DND-41 (cell line): ENCODE results near the gene SH2D4B.

Experiments
- ATAC-seq: fragments of 200-7000 bp; cut with Tn5 transposase; 3 replicates; pipeline ENCODE4 v1.9.1; 2021; ENCODE audit warnings: low read depth; ENCODE audit not compliant: insufficient read depth
- DNase-seq: peaks from one replicate; pipeline ENCODE4 v3.0.0-alpha.2; 2020
- H2AFZ ChIP-seq: 2 replicates; pipeline ENCODE4 v1.6.0; 2012; ENCODE audit warnings: low read depth, low read length
- H3K27ac ChIP-seq: 2 replicates; pipeline ENCODE4 v1.5.1; 2012; ENCODE audit warnings: low read length, inconsistent platforms
- H3K27me3 ChIP-seq: fragments of 200-600 bp; sonication (generic); 2 replicates; pipeline ENCODE4 v1.6.0; 2012; ENCODE audit warnings: low read length, mild to moderate bottlenecking, inconsistent platforms; ENCODE audit not compliant: insufficient read depth, poor library complexity
- H3K36me3 ChIP-seq: 2 replicates; pipeline ENCODE4 v1.5.1; 2012; ENCODE audit warnings: low read length, inconsistent platforms; ENCODE audit not compliant: insufficient read depth
- H3K4me1 ChIP-seq: 2 replicates; pipeline ENCODE4 v1.5.1; 2012; ENCODE audit warnings: mild to moderate bottlenecking, low read length; ENCODE audit not compliant: insufficient read depth
- H3K4me2 ChIP-seq: 2 replicates; pipeline ENCODE4 v1.6.0; 2012; ENCODE audit warnings: mild to moderate bottlenecking, moderate library complexity, low read length, inconsistent platforms; ENCODE audit not compliant: insufficient read depth
- H3K4me3 ChIP-seq, 2 experiments: fragments of 200-600 bp in 1 of 2; shearing (Covaris generic) in 1 of 2; 2 replicates each; pipeline ENCODE4 v1.5.1; 2012 to 2016; ENCODE audit warnings: inconsistent platforms in 2 of 2, low read length in 2 of 2, mild to moderate bottlenecking in 2 of 2, low read depth in 1 of 2, moderate library complexity in 1 of 2
- H3K79me2 ChIP-seq: 2 replicates; pipeline ENCODE4 v1.6.0; 2012; ENCODE audit warnings: low read length, inconsistent platforms; ENCODE audit not compliant: insufficient read depth
- H3K9ac ChIP-seq: 2 replicates; pipeline ENCODE4 v1.6.0; 2012; ENCODE audit warnings: low read depth, mild to moderate bottlenecking, inconsistent platforms, low read length, moderate library complexity
- H3K9me3 ChIP-seq: 2 replicates; pipeline ENCODE4 v1.5.1; 2012; ENCODE audit warnings: low read length, moderate library complexity, mild to moderate bottlenecking, inconsistent platforms; ENCODE audit not compliant: insufficient read depth, severe bottlenecking
- H4K20me1 ChIP-seq: 2 replicates; pipeline ENCODE4 v1.6.0; 2012; ENCODE audit warnings: low read length; ENCODE audit not compliant: insufficient read depth
- CTCF ChIP-seq: IDR thresholded peaks from 2 replicates; pipeline ENCODE4 v1.5.1; 2012; ENCODE audit warnings: borderline replicate concordance, low read length, moderate library complexity, mild to moderate bottlenecking; ENCODE audit not compliant: poor library complexity, severe bottlenecking; ENCODE audit errors: extremely low read depth
- EZH2 ChIP-seq: IDR thresholded peaks from 3 replicates; pipeline ENCODE4 v1.6.1; 2012; ENCODE audit warnings: borderline replicate concordance, low read depth, mild to moderate bottlenecking, moderate library complexity, low read length, inconsistent platforms; ENCODE audit not compliant: severe bottlenecking

SH2D4B gene

GRCh38 chr10:80501913-80502521 lies 35.7 kb upstream of the SH2D4B start:
- H3K4me3 ChIP-seq = no peak overlapping the region
- no peak overlapping the region for H3K27ac ChIP-seq
- H3K4me2 ChIP-seq = no peak overlapping the region
- peaks cover 47% of the 10 kb centered on the region for H4K20me1 ChIP-seq
- H3K79me2 ChIP-seq = peaks cover 12% of the 10 kb centered on the region
- TF ChIP-seq CTCF (no peak), EZH2 (no peak)
- no peaks in the 10 kb centered on the region for H3K4me1 ChIP-seq
- H3K36me3 ChIP-seq = peaks cover 7% of the 10 kb centered on the region; the same call in 1 of the 2 replicates
- H3K9me3 ChIP-seq = no peaks in the 10 kb centered on the region
- DNase-seq = no peak
- no peaks in the 10 kb centered on the region for H3K27me3 ChIP-seq
- no peak overlapping the region for H2AFZ ChIP-seq
- no peak for ATAC-seq
- H3K9ac ChIP-seq = no peak overlapping the region

GRCh38 chr10:80502621-80503583 lies 34.8 kb upstream of the SH2D4B start:
- Histone ChIP-seq H3K9ac (no peak overlapping the region), H2AFZ (no peak overlapping the region), H3K4me3 (no peak overlapping the region), H3K36me3 (peaks cover 10% of the 10 kb centered on the region; the same call in 1 of the 2 replicates), H3K27me3 (no peaks in the 10 kb centered on the region), H3K4me2 (no peak overlapping the region), H3K79me2 (peaks cover 5% of the 10 kb centered on the region), H3K9me3 (no peaks in the 10 kb centered on the region), H3K27ac (no peak overlapping the region), H4K20me1 (peaks cover 47% of the 10 kb centered on the region), H3K4me1 (no peaks in the 10 kb centered on the region)
- ATAC-seq = no peak
- TF ChIP-seq CTCF (no peak), EZH2 (no peak)
- DNase-seq = no peak

DNA sequence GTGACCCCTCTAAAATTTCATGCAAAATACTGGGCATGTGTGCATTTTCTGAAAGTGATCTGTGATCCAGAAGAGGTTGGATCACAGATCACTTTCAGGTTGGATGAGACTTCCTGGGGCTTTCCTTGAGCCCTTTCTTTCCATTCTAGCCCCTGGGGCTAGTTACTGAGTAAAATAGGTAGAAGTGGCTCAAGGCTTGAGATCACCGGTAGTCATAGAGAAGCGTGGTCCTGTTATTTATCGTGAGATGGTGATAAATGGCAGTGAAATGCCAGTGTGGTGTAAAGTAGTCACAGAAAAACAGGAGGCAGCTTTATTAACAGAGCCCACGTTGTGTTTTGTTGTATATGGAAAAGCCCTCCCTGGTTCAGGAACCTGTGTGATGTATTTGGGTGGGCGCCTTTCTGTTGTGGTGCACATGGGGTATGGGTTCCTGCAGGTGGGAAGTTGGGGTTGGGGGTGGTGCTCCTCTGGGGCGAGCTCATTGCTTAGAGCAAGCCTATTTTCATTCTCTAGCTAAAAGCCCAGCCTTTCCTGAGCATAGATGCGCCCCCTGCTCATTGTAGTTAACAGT lies 34.0 kb upstream of the SH2D4B start:
- no peak overlapping the region for H3K4me2 ChIP-seq
- no peak overlapping the region for H3K9ac ChIP-seq
- peaks cover 41% of the 10 kb centered on the region for H4K20me1 ChIP-seq
- TF ChIP-seq CTCF = no peak
- TF ChIP-seq EZH2 = no peak
- H3K4me1 ChIP-seq = no peaks in the 10 kb centered on the region
- no peak overlapping the region for H2AFZ ChIP-seq
- no peak overlapping the region for H3K4me3 ChIP-seq
- no peak overlapping the region for H3K27ac ChIP-seq
- 0 out of 3 replicates have a peak, but pooled peaks have one; percentile 29 for ATAC-seq
- H3K27me3 ChIP-seq = no peaks in the 10 kb centered on the region
- peaks cover 11% of the 10 kb centered on the region; the same call in 1 of the 2 replicates for H3K36me3 ChIP-seq
- H3K9me3 ChIP-seq = no peaks in the 10 kb centered on the region
- DNase-seq = no peak
- peaks cover 3% of the 10 kb centered on the region; the same call in 1 of the 2 replicates for H3K79me2 ChIP-seq
